ENCODE measurements around the gene RHOT2. TPM values are rescaled to one million over a fixed set of nuclear protein-coding genes. Genes with fewer than 3 reads are reported as not detected.

The RHOT2 gene
- total and polyA plus RNA-seq, 9 of the 15 experiments (the other 6 are each of a cell fraction or from before 2014, with no cell fraction given) = 5.0 to 373 (median 112) TPM

DNA sequence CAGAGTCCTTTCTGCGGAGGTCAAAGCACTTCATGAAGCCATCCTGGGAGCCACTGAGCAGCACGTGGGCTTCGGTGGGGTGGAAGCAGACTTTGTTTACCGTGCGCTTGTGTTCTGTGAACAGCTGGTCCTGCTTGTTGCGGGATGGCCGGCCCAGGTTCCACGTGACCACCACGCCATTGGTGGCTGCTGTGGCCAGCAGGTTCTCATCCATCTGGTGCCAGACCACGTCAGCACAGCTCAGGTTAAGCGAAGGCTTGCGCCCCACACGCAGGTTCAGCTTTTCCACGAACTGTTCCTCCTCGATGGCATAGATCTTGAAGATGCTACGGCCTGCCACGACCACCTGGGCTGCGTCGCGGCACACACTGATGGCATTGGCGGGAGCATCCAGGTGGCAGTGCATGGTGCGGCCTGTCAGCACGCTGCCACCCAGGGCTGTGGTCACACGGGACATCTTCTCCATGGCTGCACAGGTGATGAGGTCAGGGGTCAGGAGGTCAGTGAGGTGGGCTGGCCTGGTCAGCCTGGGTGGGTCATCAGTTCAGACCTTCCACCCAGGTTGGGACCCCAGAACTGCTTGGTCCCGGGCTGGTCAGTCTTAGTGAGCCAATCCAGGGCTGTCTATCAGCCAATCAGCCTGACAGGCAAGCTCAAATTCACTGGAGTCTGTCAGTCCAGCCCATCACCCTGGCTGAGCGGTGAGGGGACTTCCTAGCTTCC, 21.4 kb downstream of the RHOT2 start:
- POLR2A ChIA-PET = interaction anchor here (0.6 to 1.3 kb wide), 5 partner anchors 8 to 471 kb away, joined by 3 to 10 read pairs (median 4); partner anchors contain the start of genes METRN and STUB1
- Histone ChIP-seq H3K79me2 (ENCODE audit: control insufficient read depth, insufficient read depth, low read length) (peaks cover 17% of the 10 kb centered on the region; the same call in 2 of the 3 replicates), H2AFZ (ENCODE audit: low read depth, low read length) (peak overlapping the region; percentile 88; the same call in 1 of the 2 replicates), H3K4me3 (peak overlapping the region; percentile 92), H3K9me1 (ENCODE audit: control insufficient read depth, insufficient read depth, low read length) (peaks cover 5% of the 10 kb centered on the region), H3K27me3 (ENCODE audit: control insufficient read depth in 2 of 2, insufficient read depth in 2 of 2, low read length in 2 of 2) (no peaks in the 10 kb centered on the region), H4K20me1 (replicated peaks; ENCODE audit: control insufficient read depth, insufficient read depth, low read length) (no peaks in the 10 kb centered on the region), H3K4me1 (replicated peaks in 1 of 2; ENCODE audit: control insufficient read depth in 2 of 2, insufficient read depth in 2 of 2, low read length in 2 of 2) (peaks cover 5 to 84% of the 10 kb centered on the region in 2 experiments), H3K4me2 (ENCODE audit: insufficient read depth, low read length) (peak overlapping the region; percentile 87), H3K36me3 (ENCODE audit: control insufficient read depth, insufficient read depth, low read length) (peaks cover 40% of the 10 kb centered on the region; the same call in 2 of the 3 replicates), H3K9me3 (replicated peaks; ENCODE audit: control insufficient read depth, insufficient read depth, low read depth, low read length) (no peaks in the 10 kb centered on the region), H3K9ac (ENCODE audit: insufficient read depth in 1 of 2, low read depth in 2 of 2, low read length in 2 of 2) (peak overlapping the region; percentile 94 to 98), H3K27ac (ENCODE audit: extremely low read depth, low read depth, low read length) (peak overlapping the region; percentile 86)
- FAIRE-seq = peak; percentile 49
- no peak for DNase-seq (ENCODE audit: extremely low read depth in 1 of 4, low spot score in 3 of 4)
- no peak; the same call in 2 of the 3 replicates for ATAC-seq
- CTCF ChIA-PET (ENCODE audit: low intra/inter-chr PET ratio) = no interaction called here
- intact Hi-C loops (cut with micrococcal nuclease) = no loop called here
- BruUV-seq (replicated peaks) = no TSS peak
- in situ Hi-C loops (cut with MboI) = no loop called here
- WGBS (ENCODE audit: insufficient coverage, low coverage, missing lambda C conversion rate) = 78% methylated on average over 25 of the region's 26 CpGs
- TF ChIP-seq JUN (IDR thresholded peaks at IDR 0.05; ENCODE audit: borderline replicate concordance, low read depth, low read length) (no peak), JUN (CRISPR knock-in tag; IDR thresholded peaks at IDR 0.05; ENCODE audit: borderline replicate concordance) (peak; percentile 43; the same call in 1 of the 2 replicates), CREB5 (CRISPR knock-in tag; IDR thresholded peaks at IDR 0.05) (no peak), NFE2L1 (tag; IDR thresholded peaks at IDR 0.05; ENCODE audit: borderline replicate concordance, low read depth) (no peak), POLR2G (IDR thresholded peaks at IDR 0.05; ENCODE audit: low read depth, low read length) (peak; percentile 22; the same call in 1 of the 2 replicates), PKNOX1 (IDR thresholded peaks at IDR 0.05) (peak; percentile 44; the same call in 1 of the 2 replicates), NR2F6 (CRISPR knock-in tag; IDR thresholded peaks at IDR 0.05) (0 out of 2 replicates have a peak, but pooled peaks have one; percentile 44), NR2C2 (CRISPR knock-in tag; IDR thresholded peaks at IDR 0.05) (no peak), NR2C2 (tag; IDR thresholded peaks at IDR 0.05) (0 out of 2 replicates have a peak, but pooled peaks have one; percentile 16), NCOA1 (IDR thresholded peaks at IDR 0.05; ENCODE audit: low read depth) (no peak), SREBF1 (IDR thresholded peaks at IDR 0.05; ENCODE audit: borderline replicate concordance, low read depth, low read length) (no peak), CSDE1 (IDR thresholded peaks at IDR 0.05) (no peak), ESRRA (IDR thresholded peaks at IDR 0.05; ENCODE audit: borderline replicate concordance, low read depth) (no peak), JUNB (CRISPR knock-in tag; conservative IDR thresholded peaks at IDR 0.05) (no peak)
- TF ChIP-seq, protein P1, sequence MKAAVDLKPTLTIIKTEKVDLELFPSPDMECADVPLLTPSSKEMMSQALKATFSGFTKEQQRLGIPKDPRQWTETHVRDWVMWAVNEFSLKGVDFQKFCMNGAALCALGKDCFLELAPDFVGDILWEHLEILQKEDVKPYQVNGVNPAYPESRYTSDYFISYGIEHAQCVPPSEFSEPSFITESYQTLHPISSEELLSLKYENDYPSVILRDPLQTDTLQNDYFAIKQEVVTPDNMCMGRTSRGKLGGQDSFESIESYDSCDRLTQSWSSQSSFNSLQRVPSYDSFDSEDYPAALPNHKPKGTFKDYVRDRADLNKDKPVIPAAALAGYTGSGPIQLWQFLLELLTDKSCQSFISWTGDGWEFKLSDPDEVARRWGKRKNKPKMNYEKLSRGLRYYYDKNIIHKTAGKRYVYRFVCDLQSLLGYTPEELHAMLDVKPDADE (conservative IDR thresholded peaks at IDR 0.05; ENCODE audit: control insufficient read depth, low read depth, low read length) = 0 out of 2 replicates have a peak, but pooled peaks have one; percentile 18
- TF ChIP-seq, protein P2, sequence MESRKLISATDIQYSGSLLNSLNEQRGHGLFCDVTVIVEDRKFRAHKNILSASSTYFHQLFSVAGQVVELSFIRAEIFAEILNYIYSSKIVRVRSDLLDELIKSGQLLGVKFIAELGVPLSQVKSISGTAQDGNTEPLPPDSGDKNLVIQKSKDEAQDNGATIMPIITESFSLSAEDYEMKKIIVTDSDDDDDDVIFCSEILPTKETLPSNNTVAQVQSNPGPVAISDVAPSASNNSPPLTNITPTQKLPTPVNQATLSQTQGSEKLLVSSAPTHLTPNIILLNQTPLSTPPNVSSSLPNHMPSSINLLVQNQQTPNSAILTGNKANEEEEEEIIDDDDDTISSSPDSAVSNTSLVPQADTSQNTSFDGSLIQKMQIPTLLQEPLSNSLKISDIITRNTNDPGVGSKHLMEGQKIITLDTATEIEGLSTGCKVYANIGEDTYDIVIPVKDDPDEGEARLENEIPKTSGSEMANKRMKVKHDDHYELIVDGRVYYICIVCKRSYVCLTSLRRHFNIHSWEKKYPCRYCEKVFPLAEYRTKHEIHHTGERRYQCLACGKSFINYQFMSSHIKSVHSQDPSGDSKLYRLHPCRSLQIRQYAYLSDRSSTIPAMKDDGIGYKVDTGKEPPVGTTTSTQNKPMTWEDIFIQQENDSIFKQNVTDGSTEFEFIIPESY (CRISPR knock-in tag; IDR thresholded peaks at IDR 0.05) = peak; percentile 67; the same call in 1 of the 2 replicates

Measured in K562 (cell line).